Esophagus (tissue), 2 donors: ENCODE measurements around the gene MAN2A1. TPM values are rescaled to one million over a fixed set of nuclear protein-coding genes. Genes with fewer than 3 reads are reported as not detected.

Experiments used
- H3K27ac ChIP-seq, 2 donors: one replicate each; pipeline ENCODE4 v1.5.1; 2013; ENCODE audit warnings: low read depth in 2 of 2, mild to moderate bottlenecking in 2 of 2, inconsistent platforms in 1 of 2, low read length in 1 of 2, moderate library complexity in 1 of 2
- H3K27me3 ChIP-seq, 2 donors: one replicate each; pipeline ENCODE4 v1.6.1; 2013; ENCODE audit warnings: low read length in 2 of 2, control low read depth in 1 of 2, mild to moderate bottlenecking in 1 of 2; ENCODE audit not compliant: insufficient read depth in 2 of 2, control insufficient read depth in 1 of 2
- H3K36me3 ChIP-seq, 2 donors: one replicate each; pipeline ENCODE4 v1.6.1; 2013; ENCODE audit warnings: low read length in 1 of 2; ENCODE audit not compliant: control insufficient read depth in 2 of 2, insufficient read depth in 2 of 2
- H3K4me1 ChIP-seq, 2 donors: one replicate each; pipeline ENCODE4 v1.6.1; 2013; ENCODE audit warnings: low read length in 1 of 2; ENCODE audit not compliant: control insufficient read depth in 2 of 2, insufficient read depth in 2 of 2
- H3K4me3 ChIP-seq, 2 donors: one replicate each; pipeline ENCODE4 v1.5.1; 2013; ENCODE audit warnings: low read length in 2 of 2, mild to moderate bottlenecking in 2 of 2, low read depth in 1 of 2, moderate library complexity in 1 of 2
- H3K9me3 ChIP-seq, 2 donors: one replicate each; pipeline ENCODE4 v1.6.1; 2013; ENCODE audit warnings: mild to moderate bottlenecking in 2 of 2, low read depth in 1 of 2, low read length in 1 of 2, moderate library complexity in 1 of 2; ENCODE audit not compliant: control insufficient read depth in 2 of 2, insufficient read depth in 1 of 2
- WGBS, 2 donors: extraction: QIAGEN DNeasy Blood & Tissue Kit; methylation state at CpG; one replicate each; pipeline ENCODE4 v1.1.7; 2013; 5-methylcytosine and 5-hydroxymethylcytosine counted together
- polyA plus RNA-seq, 2 donors: library from polyadenylated mRNA; stranded (reverse); fragments of 200-250 nt; gene quantifications; one replicate each; pipeline ENCODE4 v1.2.3, GENCODE V29; 2013
- donor health status: healthy with polysubstance abuse.
- donor health status: Bipolar disorder and iron deficiency.

Gene MAN2A1
- polyA plus RNA-seq, 2 donors: 4.9 to 6.5 TPM

DNA sequence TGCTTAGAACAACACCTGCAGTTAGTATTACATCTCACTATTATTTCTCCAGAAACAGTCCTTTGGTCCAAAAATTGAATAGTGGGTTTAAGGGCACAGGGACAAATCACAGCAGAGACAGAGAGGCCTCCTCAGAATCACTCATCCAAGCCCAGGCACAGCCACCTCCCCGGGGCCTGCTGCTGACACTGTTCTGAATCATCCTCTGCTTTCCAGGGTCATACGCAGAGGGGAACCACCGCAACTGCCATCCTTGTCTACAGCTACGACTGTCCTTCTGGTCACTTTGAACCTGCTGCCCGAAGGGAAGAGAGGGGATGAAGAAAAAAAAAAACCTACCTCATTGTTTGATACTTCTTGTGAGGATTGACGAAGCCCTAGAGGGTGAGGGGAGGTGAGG lies 35.3 kb upstream of the MAN2A1 start:
- H3K9me3 ChIP-seq: no peaks in the 10 kb centered on the region
- H3K4me1 ChIP-seq: no peaks in the 10 kb centered on the region
- H3K36me3 ChIP-seq: no peaks in the 10 kb centered on the region
- no peak overlapping the region for H3K4me3 ChIP-seq
- no peak overlapping the region for H3K27ac ChIP-seq
- H3K27me3 ChIP-seq: no peaks in the 10 kb centered on the region
- WGBS, 2 donors: 77 to 82% methylated on average over 6 of the region's 6 CpGs

DNA sequence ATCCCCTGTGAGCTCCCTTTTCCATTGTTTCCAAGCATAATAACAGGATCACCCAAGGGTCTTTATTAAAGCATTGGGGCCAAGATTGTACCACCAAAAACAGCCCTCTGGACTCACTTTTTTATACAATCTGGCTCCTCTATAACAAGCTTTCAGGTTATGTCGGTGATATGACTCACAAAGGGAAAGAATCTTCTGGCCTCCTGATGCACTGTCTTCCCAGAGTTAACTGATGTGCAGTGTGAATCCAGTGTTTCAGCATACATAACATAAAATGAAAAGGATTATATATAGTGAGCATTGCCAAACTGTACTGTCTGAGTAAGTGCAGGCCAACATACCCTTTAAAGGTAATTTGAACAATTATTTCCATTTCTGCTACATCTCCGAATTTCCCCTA lies 33.9 kb upstream of the MAN2A1 start:
- H3K4me3 ChIP-seq: no peak overlapping the region
- 80 to 81% methylated on average over 2 of the region's 2 CpGs for WGBS, 2 donors
- H3K27me3 ChIP-seq: no peaks in the 10 kb centered on the region
- H3K9me3 ChIP-seq: no peaks in the 10 kb centered on the region
- no peaks in the 10 kb centered on the region for H3K36me3 ChIP-seq
- no peak overlapping the region for H3K27ac ChIP-seq
- no peaks in the 10 kb centered on the region for H3K4me1 ChIP-seq

DNA sequence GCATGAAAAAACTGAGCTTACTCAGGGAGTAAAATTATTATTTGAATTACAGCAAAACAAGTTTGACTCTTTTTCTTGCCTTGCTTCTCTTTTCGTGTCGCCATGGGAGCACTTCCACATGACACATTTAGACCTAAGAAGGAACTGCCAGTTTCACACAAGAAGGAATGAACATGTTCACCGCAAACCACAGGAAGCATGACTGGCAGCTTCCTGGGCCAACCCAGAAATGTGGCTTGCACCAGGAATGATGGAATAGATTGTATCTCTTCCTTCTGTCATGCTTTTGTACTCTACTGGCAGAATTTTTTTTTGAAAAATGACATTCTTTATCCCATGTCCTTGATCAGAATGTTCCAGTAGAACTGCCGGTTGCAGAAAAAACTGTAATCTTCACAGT lies 32.9 kb upstream of the MAN2A1 start:
- 48 to 58% methylated on average over 4 of the region's 4 CpGs for WGBS, 2 donors
- H3K27ac ChIP-seq: no peak overlapping the region

DNA sequence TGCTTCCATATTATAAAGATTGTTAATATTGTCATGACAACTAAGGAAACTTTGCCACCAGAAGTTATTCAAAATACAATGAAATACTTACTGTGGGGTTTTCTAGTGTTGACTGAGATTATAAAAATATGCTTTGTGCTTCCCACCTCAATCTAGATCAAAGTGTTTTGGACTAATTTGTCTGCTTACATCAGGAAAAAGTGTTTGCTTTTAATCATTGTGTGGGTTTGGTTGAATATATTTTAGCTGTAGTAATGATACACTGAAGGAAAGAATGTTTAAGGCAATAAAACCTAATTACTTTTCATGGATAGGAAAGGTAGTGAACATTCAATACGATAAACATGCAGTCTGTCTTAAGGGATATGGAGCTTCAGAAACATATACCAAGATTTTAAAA lies 29.8 kb upstream of the MAN2A1 start:
- H3K27ac ChIP-seq: no peak overlapping the region
- H3K27me3 ChIP-seq: no peaks in the 10 kb centered on the region
- no peaks in the 10 kb centered on the region for H3K9me3 ChIP-seq
- H3K4me3 ChIP-seq: no peak overlapping the region
- WGBS, 2 donors: 57 to 80% methylated on average over 1 of the region's 1 CpG
- no peaks in the 10 kb centered on the region for H3K36me3 ChIP-seq
- H3K4me1 ChIP-seq: no peaks in the 10 kb centered on the region

More for the DNA sequence above, 32.9 kb upstream of the MAN2A1 start:
- no peaks in the 10 kb centered on the region for H3K9me3 ChIP-seq
- no peaks in the 10 kb centered on the region for H3K4me1 ChIP-seq
- no peak overlapping the region for H3K4me3 ChIP-seq
- H3K36me3 ChIP-seq: no peaks in the 10 kb centered on the region
- no peaks in the 10 kb centered on the region for H3K27me3 ChIP-seq

DNA sequence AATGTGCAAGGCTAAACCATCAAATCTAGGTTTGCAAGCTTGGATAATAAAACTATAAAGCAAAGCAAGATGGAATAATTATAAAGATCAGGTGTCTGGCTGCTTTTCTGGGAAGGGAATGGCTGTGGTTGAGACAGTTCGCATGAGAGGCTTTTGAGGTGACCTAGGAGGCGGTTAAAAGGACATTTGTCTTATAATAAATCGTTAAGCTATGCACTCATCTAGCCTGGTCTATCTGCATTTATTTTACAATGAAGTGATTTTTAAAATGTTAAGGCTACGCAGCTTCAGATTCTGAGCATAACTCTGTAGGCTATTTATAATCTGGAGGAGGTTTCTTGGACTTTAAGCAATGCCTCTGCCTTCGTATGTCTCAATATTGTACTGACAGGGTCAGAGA lies 29.4 kb upstream of the MAN2A1 start:
- no peaks in the 10 kb centered on the region for H3K36me3 ChIP-seq
- H3K27me3 ChIP-seq: no peaks in the 10 kb centered on the region
- no peak overlapping the region for H3K27ac ChIP-seq
- 72 to 76% methylated on average over 5 of the region's 5 CpGs for WGBS, 2 donors
- no peaks in the 10 kb centered on the region for H3K9me3 ChIP-seq
- no peak overlapping the region for H3K4me3 ChIP-seq
- H3K4me1 ChIP-seq: no peaks in the 10 kb centered on the region

DNA sequence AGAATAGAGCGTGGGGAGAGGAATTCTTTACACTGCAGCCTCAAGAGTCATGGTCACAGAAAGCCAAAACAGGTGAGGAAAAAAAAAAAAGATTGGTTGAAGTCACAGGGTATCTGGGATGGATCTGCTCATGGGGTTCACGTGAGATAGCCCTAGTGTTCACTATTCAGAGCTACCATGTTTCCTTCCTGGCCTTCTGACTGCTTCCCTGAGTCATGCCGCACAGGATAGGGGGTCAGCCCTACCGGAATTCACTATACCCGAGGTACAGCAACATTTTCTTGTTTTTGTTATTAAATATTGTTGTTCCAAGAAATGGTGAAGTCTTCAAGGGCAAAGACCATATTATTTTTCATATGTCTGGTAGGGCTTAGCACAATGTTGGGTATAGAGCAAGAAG lies 21.5 kb upstream of the MAN2A1 start:
- Histone ChIP-seq H3K4me1 (no peaks in the 10 kb centered on the region), H3K27ac (no peak overlapping the region), H3K36me3 (no peaks in the 10 kb centered on the region), H3K9me3 (no peaks in the 10 kb centered on the region), H3K4me3 (no peak overlapping the region), H3K27me3 (no peaks in the 10 kb centered on the region)
- 86% methylated on average over 5 of the region's 5 CpGs for WGBS, 2 donors

DNA sequence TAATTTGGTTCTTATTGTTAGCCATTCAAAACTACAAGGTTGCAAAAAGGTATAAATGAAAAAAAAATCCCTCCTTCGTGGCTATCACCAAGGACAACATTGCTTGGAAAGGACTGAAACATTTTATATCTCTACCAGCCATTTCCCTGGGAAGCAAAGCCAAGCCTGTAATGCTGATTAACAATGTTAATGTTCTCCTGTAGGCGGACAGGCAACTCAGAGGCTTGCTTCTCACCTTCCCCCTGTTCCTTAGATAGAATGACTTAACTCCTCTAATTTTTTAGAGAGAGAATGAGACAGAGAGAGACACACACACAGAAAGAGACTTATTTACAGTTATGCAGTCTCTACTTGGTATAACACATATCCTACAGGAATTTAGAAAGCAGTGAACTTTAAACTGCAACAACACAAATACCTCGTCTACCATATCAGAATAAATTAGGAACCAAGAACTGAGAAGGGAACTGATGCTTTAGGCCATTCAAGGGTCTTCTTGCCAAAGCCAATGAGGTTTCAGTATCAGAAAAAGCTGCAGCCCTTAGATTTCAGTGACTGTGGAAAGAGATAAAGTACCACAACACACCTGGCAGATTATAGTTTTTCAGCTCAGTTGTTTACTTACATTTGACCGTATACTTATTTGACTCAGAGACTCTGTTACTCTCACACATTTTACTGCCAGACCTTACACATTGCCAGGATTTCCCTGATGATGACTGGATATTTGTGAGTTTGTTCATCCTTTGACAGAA lies 20.9 kb upstream of the MAN2A1 start:
- Histone ChIP-seq H3K4me1 (no peaks in the 10 kb centered on the region), H3K36me3 (no peaks in the 10 kb centered on the region), H3K4me3 (no peak overlapping the region), H3K9me3 (no peaks in the 10 kb centered on the region), H3K27ac (no peak overlapping the region), H3K27me3 (peaks cover 0 to 1% of the 10 kb centered on the region in 2 donors)
- 60 to 80% methylated on average over 4 of the region's 4 CpGs for WGBS, 2 donors

DNA sequence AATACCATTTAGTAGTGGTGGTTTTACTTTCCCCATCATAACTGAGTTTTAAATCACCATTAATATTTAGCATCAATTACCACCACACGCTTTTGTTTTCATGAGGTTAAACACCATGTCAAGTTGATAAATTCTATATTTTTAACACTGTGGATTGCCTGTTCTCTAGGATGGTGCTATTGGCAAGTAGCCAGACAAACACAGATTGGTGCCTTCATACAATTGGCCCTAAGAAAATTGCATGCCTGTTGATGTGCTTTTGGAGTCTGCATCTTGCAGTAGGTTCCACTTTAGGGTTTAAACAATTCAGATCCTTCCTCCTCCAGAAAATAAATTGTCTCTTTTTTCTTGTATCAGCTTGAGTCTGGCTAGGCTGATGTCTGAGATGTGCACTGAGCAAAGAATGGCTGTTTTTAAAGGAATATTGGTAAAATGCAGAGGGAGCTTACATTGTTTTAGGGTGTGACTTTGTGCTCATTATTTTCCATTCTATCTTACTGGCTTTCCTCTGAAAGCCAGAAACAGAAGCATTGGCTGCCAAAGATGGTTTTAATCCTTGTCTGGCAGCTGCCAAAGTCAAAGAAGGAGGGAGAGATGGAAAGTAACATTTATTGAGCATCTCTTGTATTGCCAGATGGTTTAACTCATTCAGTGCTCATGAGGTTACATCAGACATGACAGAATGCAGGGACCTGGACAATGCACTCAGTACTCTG lies 19.6 kb upstream of the MAN2A1 start:
- Histone ChIP-seq H3K36me3 (no peaks in the 10 kb centered on the region), H3K27ac (no peak overlapping the region), H3K4me3 (no peak overlapping the region), H3K27me3 (peaks cover 0 to 2% of the 10 kb centered on the region in 2 donors), H3K9me3 (no peaks in the 10 kb centered on the region), H3K4me1 (no peaks in the 10 kb centered on the region)
- 52 to 81% methylated on average over 1 of the region's 1 CpG for WGBS, 2 donors

DNA sequence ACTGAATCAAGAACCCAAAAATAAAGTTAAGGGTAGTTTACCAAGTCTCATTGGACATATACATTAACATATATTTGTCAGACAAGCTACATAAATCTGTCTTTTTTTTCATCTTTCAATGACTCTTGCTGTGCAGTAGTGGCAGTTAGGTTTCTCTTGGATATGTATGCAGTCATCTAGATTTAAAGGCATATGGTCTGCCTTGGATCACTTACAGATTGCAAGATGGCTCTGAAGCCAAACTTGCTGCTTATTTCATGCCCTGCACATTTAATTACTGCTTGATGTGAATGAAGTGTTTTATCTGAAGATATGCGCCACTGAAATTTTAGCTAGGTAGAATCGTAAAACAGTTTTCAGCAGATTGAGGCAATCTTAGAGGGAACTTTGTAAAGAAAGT lies 18.6 kb upstream of the MAN2A1 start:
- Histone ChIP-seq H3K27ac (no peak overlapping the region), H3K9me3 (no peaks in the 10 kb centered on the region), H3K36me3 (no peaks in the 10 kb centered on the region), H3K4me3 (no peak overlapping the region), H3K27me3 (peaks cover 0 to 2% of the 10 kb centered on the region in 2 donors), H3K4me1 (no peaks in the 10 kb centered on the region)
- 96 to 99% methylated on average over 2 of the region's 2 CpGs for WGBS, 2 donors

DNA sequence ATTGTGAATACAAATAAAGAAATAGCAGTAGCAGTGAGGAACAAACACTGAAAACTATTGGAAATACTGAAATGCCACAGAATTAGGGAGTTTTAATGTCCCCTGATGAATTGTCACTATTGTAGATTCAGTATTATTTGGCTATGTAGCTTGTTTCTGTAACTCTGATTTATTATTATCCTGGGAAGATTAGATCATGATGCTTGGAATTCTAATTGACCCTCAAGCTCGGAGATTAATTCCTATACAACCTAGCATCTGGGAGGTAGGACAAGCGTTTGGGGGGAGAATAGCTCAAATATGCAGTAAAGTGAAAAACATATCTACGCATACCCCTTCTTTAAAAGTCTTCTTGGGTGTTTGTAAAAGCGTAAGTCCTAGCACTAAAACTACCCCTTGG lies 15.1 kb upstream of the MAN2A1 start:
- no peak overlapping the region for H3K27ac ChIP-seq
- H3K4me1 ChIP-seq: no peaks in the 10 kb centered on the region
- H3K4me3 ChIP-seq: no peak overlapping the region
- WGBS, 2 donors: 87 to 92% methylated on average over 4 of the region's 4 CpGs
- H3K9me3 ChIP-seq: no peaks in the 10 kb centered on the region
- no peaks in the 10 kb centered on the region for H3K36me3 ChIP-seq
- peaks cover 0 to 2% of the 10 kb centered on the region in 2 donors for H3K27me3 ChIP-seq
